GM23338 (cell line): ENCODE data around the gene NR3C1. TPM values are rescaled to one million over a fixed set of nuclear protein-coding genes. Genes with fewer than 3 reads are reported as not detected.

Experiments used
- ATAC-seq: fragments of 200-7000 bp; cut with Tn5 transposase; 3 replicates; pipeline ENCODE4 v1.9.1; 2020
- DNase-seq: peaks from one replicate; pipeline ENCODE4 v3.0.0-alpha.2; 2015; ENCODE audit warnings: low spot score
- H2AFZ ChIP-seq: fragments of 200-600 bp; sonication (generic); 2 replicates; pipeline ENCODE4 v1.8.0; 2016; ENCODE audit warnings: antibody characterized with exemption, mild to moderate bottlenecking, moderate library complexity
- H3F3A ChIP-seq: fragments of 200-600 bp; sonication (generic); replicated peaks from 2 replicates; pipeline ENCODE4 v1.8.0; 2017; ENCODE audit warnings: antibody characterized with exemption, mixed run types, low read depth
- H3K27ac ChIP-seq: fragments of 200-600 bp; sonication (generic); 2 replicates; pipeline ENCODE4 v1.6.1; 2016; ENCODE audit warnings: low read depth
- H3K27me3 ChIP-seq: fragments of 200-600 bp; sonication (generic); 2 replicates; pipeline ENCODE4 v1.8.0; 2016; ENCODE audit warnings: mild to moderate bottlenecking, mixed run types, moderate library complexity; ENCODE audit not compliant: insufficient read depth
- H3K36me3 ChIP-seq: fragments of 200-600 bp; sonication (generic); 2 replicates; pipeline ENCODE4 v1.8.0; 2016; ENCODE audit warnings: mild to moderate bottlenecking; ENCODE audit not compliant: insufficient read depth
- H3K4me1 ChIP-seq: fragments of 200-600 bp; sonication (generic); 2 replicates; pipeline ENCODE4 v1.8.0; 2016; ENCODE audit warnings: mild to moderate bottlenecking, moderate library complexity; ENCODE audit not compliant: insufficient read depth
- H3K4me2 ChIP-seq: fragments of 200-600 bp; sonication (generic); 2 replicates; pipeline ENCODE4 v1.7.1; 2017; ENCODE audit warnings: mixed run types
- H3K4me3 ChIP-seq: fragments of 200-600 bp; sonication (generic); 2 replicates; pipeline ENCODE4 v1.6.1; 2016; ENCODE audit warnings: mixed run types
- H3K79me2 ChIP-seq: fragments of 200-600 bp; sonication (generic); replicated peaks from 2 replicates; pipeline ENCODE4 v1.8.0; 2017; ENCODE audit warnings: mild to moderate bottlenecking; ENCODE audit not compliant: insufficient read depth
- H3K9me2 ChIP-seq: fragments of 200-600 bp; sonication (generic); 2 replicates; pipeline ENCODE4 v1.8.0; 2017; ENCODE audit not compliant: insufficient read depth
- H4K20me1 ChIP-seq: fragments of 200-600 bp; sonication (generic); replicated peaks from 2 replicates; pipeline ENCODE4 v1.8.0; 2017; ENCODE audit warnings: mild to moderate bottlenecking; ENCODE audit not compliant: insufficient read depth
- H3K27ac Mint-ChIP-seq: 2 replicates; pipeline ENCODE4 v1.8.0; 2020; ENCODE audit warnings: inconsistent platforms, mild to moderate bottlenecking, moderate library complexity, mixed read lengths
- H3K27me3 Mint-ChIP-seq: 3 replicates; pipeline ENCODE4 v1.8.0; 2022; ENCODE audit warnings: low read depth, mild to moderate bottlenecking, moderate library complexity, mixed read lengths, inconsistent platforms; ENCODE audit not compliant: insufficient read depth, poor library complexity
- H3K36me3 Mint-ChIP-seq: 3 replicates; pipeline ENCODE4 v1.8.0; 2021; ENCODE audit warnings: low read depth, mild to moderate bottlenecking, inconsistent platforms, moderate library complexity, mixed read lengths
- H3K4me1 Mint-ChIP-seq: 3 replicates; pipeline ENCODE4 v1.8.0; 2020; ENCODE audit warnings: mild to moderate bottlenecking, inconsistent platforms, mixed read lengths
- H3K4me3 Mint-ChIP-seq: 3 replicates; pipeline ENCODE4 v1.8.0; 2021; ENCODE audit warnings: moderate library complexity, mild to moderate bottlenecking, inconsistent platforms, mixed read lengths
- H3K9me3 Mint-ChIP-seq: 3 replicates; pipeline ENCODE4 v1.8.0; 2020; ENCODE audit warnings: moderate library complexity, mild to moderate bottlenecking, inconsistent platforms, mixed read lengths
- CREB1 ChIP-seq: fragments of 250-450 bp; sonication (Bioruptor Pico); IDR thresholded peaks from 2 replicates; pipeline ENCODE4 v1.5.0; 2020; ENCODE audit warnings: low read depth, mild to moderate bottlenecking, moderate library complexity
- CTCF ChIP-seq, 2 experiments: fragments of 200-600 bp in 1 of 2; sonication (generic) in 1 of 2; conservative IDR thresholded peaks; 2 replicates each; pipeline versions ENCODE4 v1.5.1 to v1.6.1; 2016 to 2017; ENCODE audit warnings: antibody characterized with exemption in 2 of 2, low read depth in 2 of 2, mild to moderate bottlenecking in 2 of 2, moderate library complexity in 1 of 2
- ETS1 ChIP-seq: IDR thresholded peaks from 2 replicates; pipeline ENCODE4 v1.6.1; 2016; ENCODE audit warnings: antibody characterized with exemption
- EZH2 ChIP-seq: fragments of 200-600 bp; sonication (generic); IDR thresholded peaks from one replicate; pipeline ENCODE4 v1.8.0; 2017; ENCODE audit warnings: antibody characterized with exemption, mild to moderate bottlenecking, low read depth; ENCODE audit not compliant: unreplicated experiment
- EZH2phosphoT487 ChIP-seq: fragments of 200-600 bp; sonication (generic); IDR thresholded peaks from one replicate; pipeline ENCODE4 v1.8.1; 2018; ENCODE audit warnings: antibody characterized with exemption; ENCODE audit not compliant: unreplicated experiment
- JUNB ChIP-seq: IDR thresholded peaks from one replicate; pipeline ENCODE4 v1.6.1; 2016; ENCODE audit warnings: antibody characterized with exemption; ENCODE audit not compliant: unreplicated experiment
- NANOG ChIP-seq: IDR thresholded peaks from 2 replicates; pipeline ENCODE4 v1.6.1; 2016; ENCODE audit warnings: antibody characterized with exemption, borderline replicate concordance
- POLR2AphosphoS5 ChIP-seq: IDR thresholded peaks from 2 replicates; pipeline ENCODE4 v1.6.1; 2016; ENCODE audit warnings: antibody characterized with exemption, low read depth
- REST ChIP-seq: IDR thresholded peaks from one replicate; pipeline ENCODE4 v1.6.1; 2018; ENCODE audit warnings: antibody characterized with exemption; ENCODE audit not compliant: unreplicated experiment
- STAT1 ChIP-seq: IDR thresholded peaks from one replicate; pipeline ENCODE4 v1.6.1; 2016; ENCODE audit warnings: antibody characterized with exemption; ENCODE audit not compliant: unreplicated experiment
- ZNF114 ChIP-seq: fragments of 250-450 bp; sonication (Bioruptor Pico); IDR thresholded peaks from 2 replicates; pipeline ENCODE4 v1.5.0; 2020; ENCODE audit warnings: mild to moderate bottlenecking, moderate library complexity
- ZNF331 ChIP-seq: fragments of 250-450 bp; sonication (Bioruptor Pico); IDR thresholded peaks from 2 replicates; pipeline ENCODE4 v1.5.0; 2020; ENCODE audit warnings: low read depth, mild to moderate bottlenecking, moderate library complexity
- ZNF462 ChIP-seq: fragments of 250-450 bp; sonication (Bioruptor Pico); IDR thresholded peaks from 2 replicates; pipeline ENCODE4 v1.5.0; 2020; ENCODE audit warnings: mild to moderate bottlenecking, moderate library complexity
- polyA plus RNA-seq: library from polyadenylated mRNA; unstranded; fragments of >200 nt; fragmentation: Nextera tagmentation; extraction: Ambion mirVana; gene quantifications from 2 replicates; pipeline ENCODE4 v1.2.1, GENCODE V29; 2016
- total RNA-seq: library from RNA; depleted of rRNA; stranded (reverse); fragments of >200 nt; shearing (Covaris generic); gene quantifications from 2 replicates; pipeline ENCODE4 v1.2.3, GENCODE V29; 2014

NR3C1 gene
- total and polyA plus RNA-seq, 2 experiments from 2014 or later = 1.2 to 4.6 TPM

- H3K27ac Mint-ChIP-seq = no peak overlapping the region
- TF ChIP-seq STAT1 (no peak), ETS1 (no peak), ZNF114 (CRISPR knock-in tag) (no peak), CREB1 (no peak), NANOG (no peak), JUNB (no peak), REST (no peak), POLR2AphosphoS5 (no peak), EZH2 (no peak), ZNF462 (CRISPR knock-in tag) (no peak), ZNF331 (no peak), EZH2phosphoT487 (no peak), CTCF (conservative IDR thresholded peaks at IDR 0.05; ENCODE audit: low read depth in 2 of 2) (no peak)
- no peaks in the 10 kb centered on the region for H3K27me3 Mint-ChIP-seq
- Histone ChIP-seq H3K9me2 (no peaks in the 10 kb centered on the region), H3K27me3 (no peaks in the 10 kb centered on the region), H4K20me1 (no peaks in the 10 kb centered on the region), H3K27ac (no peak overlapping the region), H3K4me3 (no peak overlapping the region), H3K4me2 (no peak overlapping the region), H3K36me3 (no peaks in the 10 kb centered on the region), H3K4me1 (no peaks in the 10 kb centered on the region), H3K79me2 (no peaks in the 10 kb centered on the region), H2AFZ (no peak overlapping the region), H3F3A (no peaks in the 10 kb centered on the region)
- no peaks in the 10 kb centered on the region for H3K36me3 Mint-ChIP-seq
- peaks cover 11% of the 10 kb centered on the region for H3K4me1 Mint-ChIP-seq
- H3K9me3 Mint-ChIP-seq = no peaks in the 10 kb centered on the region
- no peak for ATAC-seq
- H3K4me3 Mint-ChIP-seq = no peak overlapping the region
- DNase-seq = no peak
These were observed 172.1 kb downstream of the NR3C1 start for GRCh38 chr5:143231416-143231815.
